RKO (cell line): ENCODE results near the gene ANK3.

Experiments
- DNase-seq: peaks from one replicate; pipeline ENCODE4 v3.0.0-alpha.2; 2016; ENCODE audit warnings: low spot score

Gene ANK3

GRCh38 chr10:60031183-60031582 is 358.5 kb downstream of the ANK3 start:
- no peak for DNase-seq

GRCh38 chr10:60029475-60029874 is 360.2 kb downstream of the ANK3 start:
- no peak for DNase-seq

DNA sequence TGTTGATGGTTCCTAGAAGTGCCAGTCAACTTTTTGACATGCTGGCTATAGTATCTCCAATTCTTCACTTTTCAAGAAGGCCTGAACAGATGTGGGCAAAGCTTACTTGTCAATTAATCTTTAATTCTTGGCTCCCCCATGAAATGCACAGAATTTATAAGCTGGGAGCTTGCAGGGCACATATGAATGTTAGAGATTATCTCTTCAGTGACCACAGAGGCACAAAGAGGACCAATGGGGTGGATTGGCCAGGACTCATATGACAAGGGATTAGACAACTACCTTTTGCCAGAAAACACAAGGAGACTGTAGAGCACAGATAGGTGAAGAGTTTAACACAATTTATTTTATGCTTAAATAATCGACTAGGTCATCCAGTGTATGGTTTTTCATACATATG is 361.6 kb downstream of the ANK3 start:
- DNase-seq, result no peak

- DNase-seq, result no peak
Measured at GRCh38 chr10:60025279-60025678, 364.4 kb downstream of the ANK3 start.

DNA sequence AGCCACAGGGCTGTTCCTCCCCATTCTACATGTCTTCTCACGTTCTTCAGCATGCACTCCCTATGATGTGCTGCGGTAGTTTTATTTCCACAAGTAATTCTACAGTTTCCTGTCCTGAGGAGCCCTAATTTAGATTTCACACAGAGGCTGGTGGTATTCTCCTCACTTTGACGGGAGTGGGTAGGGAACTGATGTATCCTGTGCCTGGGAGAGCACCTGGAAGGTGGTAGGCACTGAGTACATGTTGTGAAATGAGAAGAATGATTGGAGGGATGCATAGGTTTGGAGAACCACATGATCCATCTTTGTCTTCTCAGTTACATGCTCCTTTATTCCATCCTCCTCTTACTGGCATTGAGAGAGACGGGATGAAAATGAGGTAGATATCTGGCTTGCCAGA is 365.2 kb downstream of the ANK3 start:
- no peak for DNase-seq

DNA sequence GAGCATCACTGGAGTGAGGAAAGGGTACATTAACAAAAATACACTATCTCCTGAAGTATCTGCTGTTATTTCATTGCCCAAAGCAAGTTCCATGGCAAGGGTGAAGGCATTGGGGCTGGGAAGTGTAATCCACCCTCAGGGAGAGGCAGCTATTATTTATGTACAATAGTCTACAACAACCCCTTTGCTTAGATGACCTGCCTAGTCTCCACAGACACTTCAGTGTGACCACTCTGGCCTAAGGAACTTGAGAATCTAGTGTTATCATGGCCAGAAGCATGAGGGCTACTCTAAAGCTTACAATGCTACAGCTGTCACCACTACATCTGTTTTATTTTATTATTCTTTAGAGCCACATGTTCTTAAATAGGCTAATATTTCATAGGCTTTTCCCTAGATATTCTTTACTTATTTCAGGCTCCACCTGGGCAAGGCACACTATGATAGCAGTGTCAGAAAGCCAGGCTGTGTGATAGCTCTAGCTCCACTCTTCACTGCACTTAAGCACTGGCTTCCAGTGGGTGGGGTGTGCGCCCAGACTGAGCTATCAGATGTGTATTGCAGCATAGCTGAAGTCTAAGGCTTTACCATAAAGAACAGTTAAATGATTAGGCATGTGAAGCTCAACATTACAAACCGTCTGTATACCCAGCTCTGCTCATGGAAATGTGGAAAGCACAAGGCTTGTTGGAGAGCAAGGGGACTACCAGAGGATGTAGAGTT is 366.4 kb downstream of the ANK3 start:
- DNase-seq, result no peak

DNA sequence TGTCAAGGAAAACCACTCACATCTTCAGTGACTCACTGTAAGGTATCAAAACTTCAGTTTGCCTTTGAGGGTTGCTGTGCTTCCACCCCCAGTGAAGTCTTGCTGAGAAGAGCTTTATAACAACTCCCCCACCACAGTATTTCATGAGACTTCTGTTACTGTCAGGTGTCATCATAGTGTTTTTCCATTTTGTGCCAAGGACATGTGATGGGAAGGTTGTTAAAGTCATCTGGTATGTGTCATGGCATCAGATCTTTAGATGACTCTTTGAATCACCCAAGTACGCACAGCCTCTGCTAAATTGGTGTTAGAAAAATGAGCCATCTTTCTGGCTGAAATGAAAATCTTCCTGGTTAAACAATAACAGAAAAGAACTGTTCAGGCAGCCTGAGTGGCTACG is 368.3 kb downstream of the ANK3 start:
- DNase-seq, result no peak

GRCh38 chr10:60016794-60017193 is 372.9 kb downstream of the ANK3 start:
- DNase-seq, result no peak

DNA sequence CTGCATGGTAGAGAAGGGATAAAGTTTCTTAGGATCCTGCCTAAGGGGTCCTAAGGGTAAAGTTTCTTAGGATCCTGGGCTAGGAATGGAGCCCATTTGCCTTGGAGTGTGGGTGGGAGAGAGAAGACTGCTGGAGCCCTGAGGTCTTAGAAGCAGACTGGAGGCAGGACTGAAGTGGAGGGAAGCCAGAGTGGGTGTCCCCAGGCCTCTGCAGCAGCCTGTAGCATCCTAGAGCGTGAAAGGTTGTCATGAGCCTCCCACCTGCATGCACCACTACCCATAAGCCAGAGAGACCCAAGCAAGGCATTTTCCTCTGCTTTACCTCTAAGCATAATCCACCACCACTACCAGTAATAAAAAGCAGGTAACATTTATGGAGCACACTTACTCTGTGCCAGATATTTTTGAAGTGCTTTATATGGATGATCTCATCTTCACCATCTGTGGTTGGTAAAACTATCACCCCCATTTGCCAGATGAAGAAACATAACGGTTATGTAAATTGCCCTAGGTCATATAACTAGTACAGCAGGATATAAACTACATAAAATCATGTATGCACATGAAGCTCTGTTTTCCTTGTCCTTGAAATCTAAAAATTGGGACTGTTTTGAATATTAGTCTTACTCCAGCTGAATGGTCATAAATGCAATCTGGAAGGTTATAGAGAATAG is 379.8 kb downstream of the ANK3 start:
- DNase-seq, result no peak

DNA sequence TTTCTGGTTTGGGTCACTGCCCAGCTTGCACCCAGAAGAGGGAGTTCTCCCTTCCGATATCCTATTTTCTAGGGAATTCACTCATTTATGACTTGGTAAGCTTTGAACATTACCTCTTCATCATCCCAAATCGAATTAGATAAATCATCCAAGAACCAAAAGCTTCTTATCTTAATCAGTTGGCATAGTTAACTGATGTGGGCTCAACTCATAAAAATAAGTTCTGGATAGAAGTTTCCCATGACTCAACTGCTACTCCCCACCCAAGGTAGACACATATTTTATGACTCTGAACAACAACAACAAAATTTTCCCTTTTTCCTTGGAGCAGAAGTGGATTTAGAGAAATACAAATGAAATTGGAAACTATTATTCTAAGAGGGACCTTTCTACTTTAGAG is 380.4 kb downstream of the ANK3 start:
- no peak for DNase-seq

DNA sequence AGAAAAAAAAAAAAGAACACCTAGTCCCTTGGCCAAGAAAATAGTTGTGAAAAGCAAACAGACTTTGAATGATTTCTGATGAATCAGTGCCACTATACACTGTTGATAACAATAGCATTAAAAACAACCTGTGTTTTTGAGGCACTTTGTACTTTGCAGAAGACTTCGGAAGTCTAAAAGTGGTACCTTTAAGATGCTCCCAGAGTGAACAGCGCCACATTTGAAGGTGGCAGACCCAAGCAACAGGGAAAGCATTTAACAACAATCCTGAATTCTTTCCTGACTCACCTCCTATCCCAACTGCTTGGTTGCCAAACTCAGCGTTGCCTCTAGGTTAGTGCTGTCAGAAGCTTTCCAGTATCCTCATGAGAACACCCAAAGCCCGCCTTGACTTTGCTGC is 380.9 kb downstream of the ANK3 start:
- no peak for DNase-seq

- DNase-seq, result no peak
Measured at GRCh38 chr10:60006062-60006461, 383.6 kb downstream of the ANK3 start.

DNA sequence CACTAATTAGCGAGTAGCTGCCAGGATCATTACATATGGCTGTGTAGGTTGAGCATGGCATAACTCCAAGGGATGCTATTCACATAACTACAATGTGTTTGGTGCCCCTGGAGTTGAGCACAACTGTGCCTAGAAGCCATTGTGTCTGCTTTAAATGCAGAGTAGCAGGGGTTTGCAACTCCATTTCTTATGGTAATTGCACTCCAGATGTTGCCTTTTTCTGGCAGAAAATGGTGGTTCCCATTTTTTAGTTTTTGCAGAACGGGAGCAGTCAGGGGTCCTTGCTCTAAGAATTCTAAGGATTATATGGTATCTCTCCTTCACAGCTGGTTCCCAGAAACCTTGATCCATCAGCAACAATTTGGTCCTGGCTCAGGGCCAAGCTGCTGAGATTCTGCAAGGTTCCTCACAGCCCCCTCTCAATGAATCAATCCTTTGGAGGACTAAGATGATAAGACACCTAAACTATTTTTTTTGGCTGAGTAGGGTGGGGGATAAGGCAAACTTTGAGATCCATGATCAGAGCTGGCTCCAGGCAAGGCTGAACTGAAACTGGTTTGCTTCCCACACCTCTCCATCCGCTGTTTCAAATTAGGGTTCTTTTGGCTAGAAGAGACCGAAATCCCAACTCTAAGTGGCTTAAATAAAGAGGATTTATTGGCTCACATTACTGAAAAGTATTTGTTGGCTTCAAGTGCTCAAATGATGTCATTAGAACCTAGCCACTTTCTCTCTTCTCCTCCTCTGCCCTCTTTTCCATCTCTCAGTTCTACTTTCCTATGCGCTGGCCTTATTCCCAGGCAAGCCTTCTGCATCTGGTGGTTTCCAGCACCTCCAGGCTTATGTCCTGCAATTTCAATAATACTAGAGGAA is 385.8 kb downstream of the ANK3 start:
- DNase-seq, result no peak

GRCh38 chr10:60000747-60001146 is 388.9 kb downstream of the ANK3 start:
- no peak for DNase-seq

DNA sequence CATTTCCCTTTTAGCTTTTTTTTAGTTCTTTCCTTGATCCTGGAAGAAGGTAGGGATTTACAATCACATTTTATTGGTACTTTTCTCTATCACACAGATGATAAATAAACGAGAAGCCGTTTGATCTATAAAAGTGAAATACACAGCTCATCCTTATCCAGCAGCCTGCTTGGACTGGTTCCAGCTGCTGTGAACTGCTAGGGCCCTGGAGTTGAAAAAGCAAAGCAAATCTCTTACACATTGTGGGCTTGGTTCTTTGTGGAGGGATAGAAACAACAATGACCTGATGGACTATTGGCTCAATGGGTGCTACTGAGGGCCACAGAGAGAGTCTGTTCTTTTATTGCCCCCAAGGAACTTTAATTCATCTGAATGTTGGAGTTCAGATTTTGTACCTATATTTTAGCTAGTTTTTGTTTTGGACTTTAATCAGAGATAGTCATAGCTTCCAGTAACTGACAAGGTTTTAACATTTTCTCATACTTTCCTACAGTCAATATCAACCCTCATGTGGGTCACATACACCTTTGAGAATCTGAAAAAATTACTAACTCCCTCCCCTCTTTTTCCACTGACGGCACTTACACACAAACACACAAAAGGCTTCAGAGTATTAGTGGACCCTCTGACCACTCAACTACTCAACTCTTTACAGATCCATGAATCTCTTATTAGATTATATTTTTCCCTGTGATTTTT is 391.7 kb downstream of the ANK3 start:
- no peak for DNase-seq

GRCh38 chr10:59995862-59996261 is 393.8 kb downstream of the ANK3 start:
- no peak for DNase-seq

DNA sequence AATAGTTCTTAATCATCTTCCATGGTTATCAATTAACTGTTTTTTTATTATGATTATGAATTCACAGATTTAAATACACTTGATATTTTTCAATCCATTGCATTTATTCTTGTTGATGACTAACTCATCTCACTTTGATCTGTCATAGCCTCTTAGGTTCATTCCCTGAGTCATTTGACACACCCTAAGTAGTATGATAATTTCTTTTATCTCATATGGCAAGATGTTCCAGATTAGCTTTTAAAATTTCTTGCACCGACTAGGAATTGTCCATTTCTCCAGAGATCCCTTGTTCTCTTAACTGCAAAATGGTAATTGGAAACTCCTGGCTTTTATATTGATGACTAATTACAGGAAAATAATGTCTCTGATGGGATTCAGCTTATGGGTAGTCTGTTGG is 395.7 kb downstream of the ANK3 start:
- no peak for DNase-seq

GRCh38 chr10:59991661-59992060 is 398.0 kb downstream of the ANK3 start:
- peak; percentile 8 for DNase-seq

GRCh38 chr10:59991117-59991516 is 398.6 kb downstream of the ANK3 start:
- DNase-seq, result no peak

- DNase-seq, result no peak
Measured at GRCh38 chr10:59985639-59986038, 404.0 kb downstream of the ANK3 start.

DNA sequence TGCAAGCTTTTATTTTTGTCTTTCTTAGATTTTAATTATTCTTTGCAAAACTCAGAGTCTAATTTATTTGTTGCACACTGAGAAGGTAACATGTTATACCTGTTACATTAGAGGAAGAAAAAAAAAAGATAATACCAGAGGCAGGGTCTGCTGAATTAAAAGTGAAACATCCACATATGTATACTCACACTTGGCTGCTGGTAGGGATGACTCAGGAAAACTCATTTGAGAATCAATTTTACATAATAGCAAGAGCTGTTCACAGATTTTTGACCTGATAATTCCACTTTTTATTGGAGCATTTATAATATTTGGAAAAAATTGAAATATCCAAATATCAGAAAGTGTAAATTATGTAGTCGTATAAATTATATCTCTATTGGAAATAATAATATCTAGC is 405.3 kb downstream of the ANK3 start:
- no peak for DNase-seq

- DNase-seq, result no peak
Measured at GRCh38 chr10:59980356-59980755, 409.3 kb downstream of the ANK3 start.
